HepG2 (cell line): ENCODE measurements around the gene ARSJ. TPM values are rescaled to one million over a fixed set of nuclear protein-coding genes. Genes with fewer than 3 reads are reported as not detected.

Source experiments
- ATAC-seq: fragments of 200-7000 bp; cut with Tn5 transposase; 3 replicates; pipeline ENCODE4 v1.9.1; 2020; ENCODE audit warnings: mild to moderate bottlenecking, moderate library complexity
- BruUV-seq: library from RNA; stranded (reverse); fragments of 400-500 nt; replicated peaks from 2 replicates; lab custom pipeline; 2021; lab: Mats Ljungman, UMichigan
- CTCF ChIA-PET: fragments of 300-600 bp; formaldehyde crosslinking; extraction: SDS; loops from one replicate; lab custom pipeline; 2021; ENCODE audit warnings: low total read pairs, inconsistent platforms, low intra/inter-chr PET ratio; lab: Yijun Ruan, JAX
- POLR2A ChIA-PET: fragments of 350-600 bp; sonication (Branson Sonifier 250); formaldehyde crosslinking; loops from one replicate; lab custom pipeline; 2020; ENCODE audit warnings: antibody characterized with exemption, inconsistent platforms; lab: Yijun Ruan, JAX
- DNase-seq: peaks from one replicate; pipeline ENCODE4 v3.0.0-alpha.2; 2015; ENCODE audit warnings: low spot score
- FAIRE-seq: peaks from 3 replicates; lab custom pipeline; 2011; peaks lifted over from hg19 to GRCh38; lab: Jason Lieb, UNC
- H2AFZ ChIP-seq: one replicate; pipeline ENCODE4 v1.6.1; 2011; ENCODE audit warnings: low read length, inconsistent platforms
- H3K27ac ChIP-seq: fragments of 300-600 bp; 3 replicates; pipeline ENCODE4 v1.8.0; 2011; ENCODE audit warnings: mixed run types, mild to moderate bottlenecking, mixed read lengths, low read length, inconsistent platforms; ENCODE audit not compliant: insufficient read depth; ENCODE audit errors: extremely low read length
- H3K27me3 ChIP-seq, 2 experiments: fragments of 200-600 bp in 1 of 2; 2 replicates in 1 of 2; 3 replicates in 1 of 2; pipeline versions ENCODE4 v1.6.0 to v1.8.0; 2011; ENCODE audit warnings: low read length in 2 of 2, mild to moderate bottlenecking in 2 of 2, moderate library complexity in 2 of 2, inconsistent platforms in 1 of 2; ENCODE audit not compliant: insufficient read depth in 2 of 2, control insufficient read depth in 1 of 2
- H3K36me3 ChIP-seq, 2 experiments: fragments of 200-600 bp in 1 of 2; replicated peaks in 1 of 2; 2 replicates in 1 of 2; 3 replicates in 1 of 2; pipeline versions ENCODE4 v1.5.1 to v1.8.0; 2011; ENCODE audit warnings: low read length in 2 of 2, inconsistent platforms in 1 of 2; ENCODE audit not compliant: insufficient read depth in 2 of 2, control insufficient read depth in 1 of 2
- H3K4me1 ChIP-seq: 2 replicates; pipeline ENCODE4 v1.5.1; 2012; ENCODE audit warnings: low read length, inconsistent platforms; ENCODE audit not compliant: insufficient read depth
- H3K4me2 ChIP-seq: 2 replicates; pipeline ENCODE4 v1.6.0; 2011; ENCODE audit warnings: low read depth, low read length, inconsistent platforms
- H3K4me3 ChIP-seq, 3 experiments: fragments of 200-600 bp in 1 of 3; sonication (generic), shearing (Covaris generic) in 1 of 3; replicated peaks in 1 of 3; 2 replicates each; pipeline ENCODE4 v1.5.1; 2011 to 2016; ENCODE audit warnings: low read length in 3 of 3, inconsistent platforms in 2 of 3, low read depth in 2 of 3, mild to moderate bottlenecking in 2 of 3, control low read depth in 1 of 3, mixed read lengths in 1 of 3; ENCODE audit not compliant: insufficient read depth in 1 of 3
- H3K79me2 ChIP-seq: one replicate; pipeline ENCODE4 v1.6.1; 2011; ENCODE audit warnings: low read length, inconsistent platforms; ENCODE audit not compliant: insufficient read depth
- H3K9ac ChIP-seq: 2 replicates; pipeline ENCODE4 v1.6.0; 2011; ENCODE audit warnings: mild to moderate bottlenecking, low read depth, low read length, inconsistent platforms; ENCODE audit not compliant: insufficient read depth
- H3K9me3 ChIP-seq: 2 replicates; pipeline ENCODE4 v1.5.1; 2012; ENCODE audit warnings: mild to moderate bottlenecking, low read length
- H4K20me1 ChIP-seq: 2 replicates; pipeline ENCODE4 v1.6.0; 2011; ENCODE audit warnings: inconsistent platforms, mild to moderate bottlenecking, low read length, moderate library complexity; ENCODE audit not compliant: insufficient read depth
- AHDC1 ChIP-seq: sonication (generic); formaldehyde crosslinking; IDR thresholded peaks from 2 replicates; pipeline ENCODE4 v1.5.1; 2020; ENCODE audit warnings: mild to moderate bottlenecking, missing genetic modification reagents, borderline replicate concordance
- E2F5 ChIP-seq: sonication (generic); formaldehyde crosslinking; conservative IDR thresholded peaks from 2 replicates; pipeline ENCODE4 v1.4.0; 2020; ENCODE audit warnings: missing genetic modification reagents
- FOXA3 ChIP-seq: IDR thresholded peaks from 2 replicates; pipeline ENCODE4 v1.6.1; 2016; ENCODE audit warnings: missing genetic modification reagents, missing compliant biosample characterization
- GLI4 ChIP-seq: sonication (generic); formaldehyde crosslinking; IDR thresholded peaks from 2 replicates; pipeline ENCODE4 v1.5.1; 2020; ENCODE audit warnings: missing genetic modification reagents, mild to moderate bottlenecking, moderate library complexity, borderline replicate concordance
- JUNB ChIP-seq: sonication (generic); formaldehyde crosslinking; IDR thresholded peaks from 2 replicates; pipeline ENCODE4 v1.8.0; 2022; ENCODE audit warnings: missing genetic modification reagents, mild to moderate bottlenecking, borderline replicate concordance
- MBNL3 ChIP-seq: fragments of 250-450 bp; sonication (Bioruptor Pico); conservative IDR thresholded peaks from 2 replicates; pipeline ENCODE4 v1.8.0; 2022; ENCODE audit warnings: mild to moderate bottlenecking, inconsistent platforms
- NFATC3 ChIP-seq: sonication (generic); formaldehyde crosslinking; IDR thresholded peaks from 2 replicates; pipeline ENCODE4 v1.5.1; 2020; ENCODE audit warnings: mild to moderate bottlenecking, missing genetic modification reagents
- ZBTB2 ChIP-seq: sonication (generic); formaldehyde crosslinking; IDR thresholded peaks from 2 replicates; pipeline ENCODE4 v1.8.0; 2022; ENCODE audit warnings: low read depth, missing genetic modification reagents
- ZNF225 ChIP-seq: sonication (generic); formaldehyde crosslinking; IDR thresholded peaks from 2 replicates; pipeline ENCODE4 v1.4.0; 2020; ENCODE audit warnings: mild to moderate bottlenecking, missing genetic modification reagents
- ZNF710 ChIP-seq: sonication (generic); formaldehyde crosslinking; IDR thresholded peaks from 2 replicates; pipeline ENCODE4 v1.5.0; 2020; ENCODE audit warnings: mild to moderate bottlenecking, missing genetic modification reagents, borderline replicate concordance
- WGBS: methylation state at CpG from one replicate; pipeline ENCODE4 v1.1.6; 2017; ENCODE audit warnings: low lambda C conversion rate; 5-methylcytosine and 5-hydroxymethylcytosine counted together
- in situ Hi-C: cut with HindIII; loops from 2 replicates; pipeline ENCODE4 v1.10.0; 2017; ENCODE audit warnings: low pct_unique_long_range_greater_than_20kb; ENCODE audit not compliant: extremely low pct_ligation_motif_present
- intact Hi-C: fragments of 100-400 bp; cut with micrococcal nuclease; formaldehyde crosslinking; loops from one replicate; pipeline ENCODE4 v1.10.0; 2022; ENCODE audit not compliant: unreplicated experiment
- polyA plus RNA-seq, 8 experiments: library from polyadenylated mRNA; depleted of rRNA in 3 of 8; stranded (reverse) in 7 of 8; unstranded in 1 of 8; fragments of >200 nt; fragmentation: Illumina TruSeq in 4 of 8; extraction: Trizol in 4 of 8; gene quantifications; 2 replicates each; pipeline versions ENCODE4 v1.2.1 to v1.2.3, GENCODE V29; 2011 to 2016; ENCODE audit warnings: low read depth in 4 of 8, missing spikeins in 1 of 8, mixed read lengths in 1 of 8; ENCODE audit not compliant: insufficient read depth in 1 of 8
- total RNA-seq, 5 experiments: library from RNA; depleted of rRNA; stranded (reverse); fragments of >200 nt; fragmentation: Illumina TruSeq; extraction: Trizol; gene quantifications; 2 replicates each; pipeline ENCODE4 v1.2.3, GENCODE V29; 2016; ENCODE audit warnings: low read depth in 1 of 5

The ARSJ gene
- total and polyA plus RNA-seq, 2 of the 13 experiments (the other 11 are each of a cell fraction or from before 2014, with no cell fraction given) = not detected

GRCh38 chr4:113959539-113959937, 19.9 kb downstream of the ARSJ start (continued):
- no peak for TF ChIP-seq ZNF225 (CRISPR knock-in tag)
- TF ChIP-seq E2F5 (CRISPR knock-in tag) = no peak
- no peak for TF ChIP-seq GLI4 (CRISPR knock-in tag)
- TF ChIP-seq, all 625 proteins: peak for 0

GRCh38 chr4:113958766-113959538, 20.5 kb downstream of the ARSJ start:
- Histone ChIP-seq H3K27ac (no peak overlapping the region), H3K9ac (no peak overlapping the region), H2AFZ (no peak overlapping the region), H3K79me2 (no peaks in the 10 kb centered on the region), H4K20me1 (no peaks in the 10 kb centered on the region), H3K4me1 (peaks cover 8% of the 10 kb centered on the region), H3K4me2 (no peak overlapping the region), H3K9me3 (no peaks in the 10 kb centered on the region), H3K4me3 (no peak overlapping the region), H3K27me3 (no peaks in the 10 kb centered on the region), H3K36me3 (no peaks in the 10 kb centered on the region)
- no TSS peak for BruUV-seq
- intact Hi-C loops (no loop called here), in situ Hi-C loops (loop anchor here (10.0 kb wide), 3 partner anchors 116 to 416 kb away; no protein-coding TSS in a partner anchor)
- ChIA-PET POLR2A (no interaction called here), CTCF (no interaction called here)
- ATAC-seq = peak; percentile 72
- WGBS = 33% methylated on average over 8 of the region's 8 CpGs
- no peak for FAIRE-seq
- DNase-seq = peak; percentile 74
- TF ChIP-seq ZNF710 (CRISPR knock-in tag) = no peak
- TF ChIP-seq ZBTB2 (CRISPR knock-in tag) = no peak
- TF ChIP-seq MBNL3 (CRISPR knock-in tag) = no peak
- no peak for TF ChIP-seq NFATC3 (CRISPR knock-in tag)
- peak; percentile 32; the same call in 1 of the 2 replicates for TF ChIP-seq AHDC1
- peak; percentile 50; the same call in 1 of the 2 replicates for TF ChIP-seq JUNB (CRISPR knock-in tag)
- peak; percentile 44 for TF ChIP-seq FOXA3 (CRISPR knock-in tag)
